Measurements from ENCODE around the gene MUC5B. TPM values are rescaled to one million over a fixed set of nuclear protein-coding genes. Genes with fewer than 3 reads are reported as not detected.

Gene MUC5B
- total RNA-seq, 1 donor from 2014 or later = not detected

- Mint-ChIP-seq H3K27me3 (ENCODE audit: unreplicated experiment) (peaks cover 2% of the 10 kb centered on the region), H3K36me3 (ENCODE audit: low read depth, unreplicated experiment) (peaks cover 4% of the 10 kb centered on the region), H3K4me3 (ENCODE audit: unreplicated experiment) (no peak overlapping the region), H3K9me3 (ENCODE audit: unreplicated experiment) (no peaks in the 10 kb centered on the region), H3K27ac (ENCODE audit: unreplicated experiment) (no peak overlapping the region), H3K4me1 (ENCODE audit: unreplicated experiment) (no peaks in the 10 kb centered on the region)
- DNase-seq (ENCODE audit: low spot score) = no peak
- TF ChIP-seq CTCF (IDR thresholded peaks at IDR 0.05; ENCODE audit: unreplicated experiment) = no peak
These were observed 29.3 kb upstream of the MUC5B start for GRCh38 chr11:1193326-1194230.

- Mint-ChIP-seq H3K27ac (ENCODE audit: unreplicated experiment) (no peak overlapping the region), H3K27me3 (ENCODE audit: unreplicated experiment) (peaks cover 2% of the 10 kb centered on the region), H3K9me3 (ENCODE audit: unreplicated experiment) (no peaks in the 10 kb centered on the region), H3K4me3 (ENCODE audit: unreplicated experiment) (no peak overlapping the region), H3K4me1 (ENCODE audit: unreplicated experiment) (no peaks in the 10 kb centered on the region), H3K36me3 (ENCODE audit: low read depth, unreplicated experiment) (peaks cover 4% of the 10 kb centered on the region)
- DNase-seq (ENCODE audit: low spot score) = no peak
- no peak for TF ChIP-seq CTCF (IDR thresholded peaks at IDR 0.05; ENCODE audit: unreplicated experiment)
These were observed 28.5 kb upstream of the MUC5B start for GRCh38 chr11:1194231-1194976.

- Mint-ChIP-seq H3K36me3 (ENCODE audit: low read depth, unreplicated experiment) (peaks cover 4% of the 10 kb centered on the region), H3K4me3 (ENCODE audit: unreplicated experiment) (no peak overlapping the region), H3K9me3 (ENCODE audit: unreplicated experiment) (no peaks in the 10 kb centered on the region), H3K27ac (ENCODE audit: unreplicated experiment) (no peak overlapping the region), H3K27me3 (ENCODE audit: unreplicated experiment) (peaks cover 2% of the 10 kb centered on the region), H3K4me1 (ENCODE audit: unreplicated experiment) (no peaks in the 10 kb centered on the region)
- DNase-seq (ENCODE audit: low spot score) = no peak
- no peak for TF ChIP-seq CTCF (IDR thresholded peaks at IDR 0.05; ENCODE audit: unreplicated experiment)
These were observed 27.7 kb upstream of the MUC5B start for GRCh38 chr11:1194977-1195681.

GRCh38 chr11:1195682-1196515 is 27.0 kb upstream of the MUC5B start:
- no peak for TF ChIP-seq CTCF (IDR thresholded peaks at IDR 0.05; ENCODE audit: unreplicated experiment)
- peaks cover 2% of the 10 kb centered on the region for H3K27me3 Mint-ChIP-seq (ENCODE audit: unreplicated experiment)
- H3K9me3 Mint-ChIP-seq (ENCODE audit: unreplicated experiment) = no peaks in the 10 kb centered on the region
- H3K27ac Mint-ChIP-seq (ENCODE audit: unreplicated experiment) = no peak overlapping the region
- no peaks in the 10 kb centered on the region for H3K4me1 Mint-ChIP-seq (ENCODE audit: unreplicated experiment)
- DNase-seq (ENCODE audit: low spot score) = no peak
- peaks cover 4% of the 10 kb centered on the region for H3K36me3 Mint-ChIP-seq (ENCODE audit: low read depth, unreplicated experiment)
- H3K4me3 Mint-ChIP-seq (ENCODE audit: unreplicated experiment) = no peak overlapping the region

Data from endothelial cell (in vitro differentiated cells).